AML-193 (cell line): ENCODE measurements around the gene CCDC106.

Source experiments
- DNase-seq, 2 experiments: peaks; one replicate each; lab custom pipeline; 2025; lab: John Stamatoyannopoulos, UW

CCDC106 gene

DNA sequence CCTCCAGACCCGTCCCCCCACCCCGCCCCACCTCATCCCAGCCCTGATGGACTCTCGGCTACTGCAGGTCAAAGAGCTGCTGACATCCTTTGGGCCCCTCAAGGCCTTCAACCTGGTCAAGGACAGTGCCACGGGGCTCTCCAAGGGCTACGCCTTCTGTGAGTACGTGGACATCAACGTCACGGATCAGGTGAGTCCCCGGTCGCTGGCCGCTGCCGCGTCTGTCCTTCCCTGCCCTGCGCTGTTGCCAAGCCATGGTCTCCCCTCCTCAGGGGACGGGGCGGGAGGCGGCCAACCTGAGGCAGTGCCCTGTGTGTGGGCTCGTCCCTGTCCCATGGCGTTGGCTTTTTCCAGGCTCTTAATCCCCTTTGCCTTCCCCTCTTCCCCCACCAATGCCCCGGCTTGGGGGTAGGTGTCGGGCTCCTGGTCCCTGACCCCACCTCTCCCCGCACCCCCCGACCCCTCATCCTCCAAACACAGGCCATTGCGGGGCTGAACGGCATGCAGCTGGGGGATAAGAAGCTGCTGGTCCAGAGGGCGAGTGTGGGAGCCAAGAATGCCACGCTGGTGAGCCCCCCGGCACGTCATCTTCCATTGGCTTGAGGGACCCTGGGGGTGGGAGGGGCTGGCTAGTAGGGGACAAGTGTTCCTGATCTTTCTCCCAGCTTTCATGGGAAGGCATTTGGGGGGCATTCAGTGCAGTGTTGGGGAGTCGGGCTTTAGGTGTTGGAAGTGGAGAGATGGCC, 20.8 kb downstream of the CCDC106 start:
- DNase-seq: no peak

DNA sequence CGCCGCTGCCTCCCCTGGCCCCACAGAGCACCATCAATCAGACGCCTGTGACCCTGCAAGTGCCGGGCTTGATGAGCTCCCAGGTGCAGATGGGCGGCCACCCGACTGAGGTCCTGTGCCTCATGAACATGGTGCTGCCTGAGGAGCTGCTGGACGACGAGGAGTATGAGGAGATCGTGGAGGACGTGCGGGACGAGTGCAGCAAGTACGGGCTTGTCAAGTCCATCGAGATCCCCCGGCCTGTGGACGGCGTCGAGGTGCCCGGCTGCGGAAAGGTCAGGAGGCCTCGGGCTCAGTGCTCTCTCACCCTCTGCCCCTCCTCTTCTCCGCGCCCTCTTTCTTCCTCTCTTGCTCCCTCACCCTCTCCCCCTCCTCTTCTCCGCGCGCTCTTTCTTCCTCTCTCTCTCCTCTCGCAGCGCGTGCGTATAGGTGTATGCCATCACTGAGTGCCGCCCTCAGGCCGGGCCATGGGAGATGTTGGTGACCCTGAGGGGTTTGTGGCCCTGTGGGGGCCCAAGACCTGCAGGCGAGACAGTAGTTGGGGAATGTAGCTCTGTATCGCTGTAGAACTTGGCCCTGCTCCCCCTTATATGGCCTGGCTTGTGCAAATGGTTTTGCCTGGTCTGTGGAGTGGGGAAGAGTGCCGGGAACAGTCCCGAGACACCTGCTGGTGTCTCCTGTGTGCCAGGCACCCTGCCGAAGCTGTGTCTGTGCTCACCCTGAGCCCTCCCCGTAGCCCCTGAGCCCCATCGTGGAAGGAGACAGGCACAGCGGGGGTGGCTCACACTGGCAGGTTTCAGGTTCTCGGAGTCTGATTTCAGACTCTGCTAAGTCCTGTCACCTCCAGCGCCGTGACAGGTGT, 21.6 kb downstream of the CCDC106 start:
- DNase-seq: no peak

DNA sequence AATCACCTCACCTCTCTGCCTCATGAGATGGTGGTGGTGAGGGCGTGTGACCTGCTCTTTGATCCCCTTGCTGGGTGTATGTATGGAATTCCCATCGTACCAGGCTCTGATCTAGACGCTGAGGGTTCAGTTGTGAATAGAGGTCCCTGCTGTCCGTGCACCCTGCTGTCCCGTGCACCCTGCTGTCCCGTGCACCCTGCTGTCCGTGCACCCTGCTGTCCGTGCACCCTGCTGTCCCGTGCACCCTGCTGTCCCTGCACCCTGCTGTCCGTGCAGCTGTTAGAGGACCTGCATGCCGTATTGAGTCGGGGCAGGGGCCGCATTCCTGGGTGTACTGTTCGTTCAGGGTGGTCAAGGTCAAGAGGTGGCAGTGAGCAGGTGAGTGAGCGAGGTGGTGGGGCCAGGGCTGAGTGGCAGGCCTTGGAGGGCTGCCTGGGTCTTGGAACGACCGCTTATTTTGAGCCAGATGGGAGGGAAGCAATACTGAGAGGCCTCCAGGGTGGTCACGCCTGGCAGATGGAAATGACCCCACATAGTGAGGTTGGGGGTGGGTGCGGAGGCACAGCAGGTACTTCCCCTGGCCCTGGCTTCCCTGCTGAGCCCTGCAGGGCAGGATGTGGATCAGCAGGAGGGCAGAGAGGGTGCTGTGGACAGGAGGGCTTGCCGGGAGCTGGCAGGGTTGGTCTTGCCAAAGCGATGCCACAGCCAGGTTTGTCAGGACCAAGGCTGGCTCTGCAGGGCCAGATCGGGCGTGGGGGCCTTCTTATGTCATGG, 22.5 kb downstream of the CCDC106 start:
- DNase-seq: no peak

DNA sequence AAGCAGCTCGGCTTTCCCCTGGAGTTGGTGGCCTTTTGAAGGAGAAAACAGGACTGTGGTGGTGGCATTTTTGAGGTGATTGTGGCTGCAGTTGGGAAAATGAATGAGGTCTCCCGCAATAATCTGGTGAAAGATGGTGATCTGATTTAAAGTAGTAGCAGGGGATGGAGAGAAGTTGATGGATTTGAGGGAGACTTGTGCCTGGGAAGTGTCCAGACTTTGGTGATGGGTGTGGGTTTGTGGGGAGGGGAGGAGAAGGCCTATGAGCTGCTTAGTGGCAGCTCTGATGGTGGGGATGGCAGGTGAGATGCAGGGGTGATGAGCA, 23.0 kb downstream of the CCDC106 start:
- DNase-seq: no peak

DNA sequence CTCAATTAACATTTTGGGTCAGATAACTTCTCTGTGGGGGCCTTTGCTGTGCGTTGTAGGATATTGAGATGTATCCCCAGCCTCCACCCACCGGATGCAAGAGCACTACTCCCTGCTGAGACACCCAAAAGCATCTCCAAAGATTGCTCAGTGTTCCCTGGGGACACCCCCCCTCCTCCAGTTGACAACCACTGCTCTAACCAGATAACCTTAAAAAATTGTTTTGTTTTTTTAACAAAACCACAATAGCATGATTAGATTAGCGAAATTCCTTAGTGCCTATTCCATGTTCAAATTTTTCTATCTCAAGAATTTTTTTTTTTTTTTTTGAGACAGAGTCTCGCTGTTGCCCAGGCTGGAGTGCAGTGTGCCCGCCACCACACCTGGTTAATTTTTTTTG, 24.4 kb downstream of the CCDC106 start:
- no peak for DNase-seq

DNA sequence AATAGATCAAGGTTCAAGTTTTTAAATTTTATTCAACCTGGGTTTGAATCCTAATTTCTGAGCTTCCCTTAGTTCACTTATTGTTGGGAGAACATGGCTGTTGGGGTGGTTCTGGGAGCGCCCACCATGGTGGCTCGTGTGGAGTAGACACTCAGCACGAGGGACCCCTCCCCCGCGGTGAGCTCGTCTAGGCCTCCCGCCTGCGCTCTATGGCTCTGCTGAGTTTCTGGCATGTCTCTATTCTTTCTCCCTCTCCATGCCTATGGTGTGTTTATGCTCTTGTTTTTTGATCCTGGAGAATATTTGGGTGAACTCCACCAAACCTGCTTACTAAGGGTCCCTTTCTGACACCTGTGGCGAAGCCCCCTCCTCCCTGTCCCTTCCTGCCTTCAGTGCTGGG, 25.5 kb downstream of the CCDC106 start:
- no peak for DNase-seq

DNA sequence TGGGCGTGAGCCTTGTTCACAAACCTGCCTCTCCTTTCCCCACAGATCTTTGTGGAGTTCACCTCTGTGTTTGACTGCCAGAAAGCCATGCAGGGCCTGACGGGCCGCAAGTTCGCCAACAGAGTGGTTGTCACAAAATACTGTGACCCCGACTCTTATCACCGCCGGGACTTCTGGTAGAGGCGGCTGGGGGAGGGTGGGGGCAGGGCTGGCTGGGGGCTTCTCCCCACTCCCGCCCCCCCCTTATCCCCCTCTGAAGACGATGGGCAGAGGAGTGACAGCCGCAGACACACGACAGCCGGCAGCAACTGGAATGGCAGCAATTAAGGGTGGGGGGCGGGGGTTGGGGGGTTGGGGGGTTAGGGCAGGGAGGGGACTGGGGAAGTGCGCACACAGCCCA, 25.9 kb downstream of the CCDC106 start:
- no peak for DNase-seq

DNA sequence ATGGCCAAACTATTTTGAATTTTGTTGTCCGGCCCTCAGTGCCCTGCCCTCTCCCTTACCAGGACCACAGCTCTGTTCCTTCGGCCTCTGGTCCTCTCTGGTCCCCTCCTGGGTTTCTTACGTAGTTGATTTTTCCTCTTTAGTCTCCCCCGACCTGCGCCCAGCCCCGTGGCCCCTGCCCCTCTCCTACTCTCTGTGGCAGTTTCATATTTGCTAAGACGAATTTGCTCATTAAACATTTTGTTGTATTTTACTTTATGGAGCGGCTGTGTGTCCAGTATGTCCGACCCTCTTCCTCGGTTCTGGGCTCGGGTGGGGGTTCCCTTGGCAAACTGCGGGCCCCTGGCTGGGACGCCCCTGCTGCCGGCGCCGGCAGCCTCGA, 26.4 kb downstream of the CCDC106 start:
- no peak for DNase-seq

DNA sequence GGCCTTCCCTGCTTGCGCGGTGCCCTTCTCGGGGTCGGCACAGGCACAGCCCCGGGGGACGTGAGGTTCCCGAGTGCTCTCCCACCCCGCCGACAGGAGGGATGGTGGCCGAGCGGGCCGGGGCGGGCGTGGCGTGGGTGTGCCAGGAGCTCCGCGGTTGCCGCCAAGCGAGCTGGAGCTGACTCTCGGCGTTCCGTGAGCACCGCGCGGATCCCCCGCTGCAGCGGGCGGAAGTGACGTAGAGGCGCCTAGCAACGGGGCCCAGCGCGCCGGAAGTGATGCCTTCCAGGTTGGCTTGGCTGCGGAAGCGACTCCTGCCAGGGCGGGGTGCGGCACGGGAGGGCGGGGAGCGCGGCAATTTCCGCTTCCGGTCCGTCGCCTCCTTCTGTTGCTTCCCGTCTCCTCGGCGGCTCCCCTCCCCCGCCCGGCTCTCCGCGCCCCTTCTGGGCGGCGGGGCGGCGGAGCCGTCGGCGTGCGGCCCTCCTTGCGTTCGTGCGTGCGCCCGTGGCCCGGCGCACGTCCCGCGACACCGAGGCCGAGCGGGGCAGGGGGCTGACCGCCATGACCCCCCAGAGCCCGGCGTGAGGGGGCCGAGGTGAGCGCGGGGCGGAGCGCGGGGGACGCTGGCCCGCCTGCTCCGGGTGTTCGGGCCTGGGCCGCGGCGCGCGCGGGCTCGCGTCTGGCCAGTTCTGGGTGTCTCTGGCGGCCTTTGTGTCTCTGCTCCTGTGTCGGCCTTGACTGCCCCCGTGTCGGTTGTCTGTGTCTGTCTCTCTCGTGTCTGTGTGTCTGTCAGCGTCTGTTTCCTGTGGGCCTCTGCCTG, 27.0 kb downstream of the CCDC106 start, which contains the start of gene EPN1:
Gene EPN1 (plus strand): TSS at position 386 of the 820 bp plus-strand sequence. CDS start 3,402 bp downstream, outside the sequence.
- peak; percentile 80 to 88 for DNase-seq

DNA sequence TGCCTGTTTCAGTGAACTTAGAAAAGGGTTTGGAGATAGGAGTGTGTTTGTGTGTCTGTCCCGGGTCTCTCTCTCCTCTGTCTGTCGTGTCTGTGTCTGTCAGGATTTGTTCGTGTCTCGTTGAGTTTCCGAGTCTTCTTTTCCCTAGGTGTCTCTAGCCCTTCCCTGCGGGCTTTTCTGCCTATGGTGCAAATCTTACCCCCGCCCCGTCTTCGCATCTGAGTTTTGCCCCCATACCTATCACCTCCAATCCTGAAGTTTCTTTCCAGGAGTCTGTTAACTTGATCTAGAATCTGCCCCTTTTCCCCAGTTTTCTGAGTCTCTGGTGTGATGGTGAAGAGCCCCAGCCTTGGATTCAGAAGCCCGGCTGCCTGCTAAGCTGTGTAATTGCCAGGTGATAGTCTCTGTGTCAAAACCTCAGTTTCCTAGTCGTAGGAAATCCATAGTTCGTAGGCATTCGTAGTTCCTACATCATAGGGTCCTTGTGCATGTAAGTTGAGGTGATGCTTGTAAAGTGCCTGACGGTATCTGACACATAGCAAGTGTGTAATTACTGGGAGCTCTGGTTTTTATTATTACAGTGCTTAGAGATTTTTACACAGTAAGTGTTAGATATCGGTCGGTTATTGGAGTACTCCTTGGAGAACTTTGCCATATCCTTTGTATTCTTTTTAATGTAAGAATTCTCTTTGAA, 27.8 kb downstream of the CCDC106 start:
- DNase-seq: no peak

DNA sequence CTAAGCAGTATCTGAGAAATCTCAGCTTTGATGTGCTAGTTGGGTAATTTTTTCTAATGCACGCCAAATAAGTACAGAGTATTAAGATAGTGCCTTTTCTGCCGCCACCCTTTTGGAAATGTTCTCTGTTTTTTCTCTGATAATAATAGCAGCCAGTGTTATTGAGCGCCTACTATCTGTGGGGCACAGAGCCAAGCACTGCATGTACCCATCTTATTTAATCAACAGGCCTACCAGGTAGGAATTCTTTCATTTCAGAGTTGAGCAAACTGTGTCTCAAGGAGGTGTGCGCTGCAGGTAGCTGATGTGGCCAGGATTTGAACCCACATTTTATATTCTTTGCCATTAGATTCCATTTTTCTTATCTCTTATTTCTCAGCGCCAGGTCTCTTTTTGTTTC, 28.4 kb downstream of the CCDC106 start:
- DNase-seq: no peak

DNA sequence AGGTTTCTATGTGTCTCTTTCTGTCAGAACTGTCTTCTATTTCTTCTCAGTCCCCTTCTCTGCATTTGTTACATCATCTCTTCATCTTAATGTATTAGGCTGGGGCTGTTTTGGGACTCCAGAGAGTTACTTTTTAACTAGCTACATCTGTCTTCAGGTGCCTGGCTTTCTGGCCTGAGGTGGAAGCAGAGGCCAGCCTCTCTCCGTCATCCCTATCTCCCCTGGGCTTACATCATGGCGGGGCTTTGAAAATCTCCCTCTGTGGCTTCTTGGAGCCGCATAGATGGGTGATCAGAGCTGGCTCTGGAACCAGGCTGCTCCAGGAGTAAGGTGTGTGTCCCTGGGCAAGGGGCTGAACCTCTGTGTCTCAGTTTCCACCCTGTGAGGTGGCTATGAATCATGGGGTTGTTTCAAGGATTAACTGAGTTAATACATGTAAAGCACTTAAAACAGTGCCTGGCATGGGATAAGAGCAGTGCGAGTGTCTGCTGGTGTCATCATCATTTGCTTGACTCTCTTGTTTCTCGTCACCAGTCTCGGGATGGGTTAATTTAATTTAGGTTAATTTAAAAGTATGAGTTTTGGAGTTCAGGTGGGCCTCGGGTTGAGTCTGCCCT, 29.0 kb downstream of the CCDC106 start:
- DNase-seq: no peak

DNA sequence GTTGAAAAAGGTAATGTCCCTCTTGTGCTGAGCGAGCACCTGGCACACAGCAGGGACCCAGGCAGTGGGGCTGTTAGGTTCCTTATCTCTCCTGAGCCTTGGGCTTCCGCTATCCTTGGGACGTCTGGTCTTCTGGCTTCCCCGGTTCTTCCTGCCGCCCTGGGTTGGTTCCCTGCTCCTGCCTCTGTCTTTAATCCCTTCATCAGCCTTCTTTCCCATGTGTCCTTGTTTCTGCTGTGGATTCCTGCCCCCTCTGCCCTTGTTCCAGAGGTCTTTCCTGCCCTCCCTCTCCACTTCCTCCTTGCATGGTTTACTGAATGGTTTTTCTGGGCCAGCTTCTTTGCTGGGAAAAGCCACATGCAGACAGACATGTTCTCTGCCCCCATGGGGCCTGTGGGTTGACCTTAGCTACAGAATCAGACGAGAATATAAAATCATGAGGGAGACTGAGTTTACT, 29.6 kb downstream of the CCDC106 start:
- DNase-seq: no peak

DNA sequence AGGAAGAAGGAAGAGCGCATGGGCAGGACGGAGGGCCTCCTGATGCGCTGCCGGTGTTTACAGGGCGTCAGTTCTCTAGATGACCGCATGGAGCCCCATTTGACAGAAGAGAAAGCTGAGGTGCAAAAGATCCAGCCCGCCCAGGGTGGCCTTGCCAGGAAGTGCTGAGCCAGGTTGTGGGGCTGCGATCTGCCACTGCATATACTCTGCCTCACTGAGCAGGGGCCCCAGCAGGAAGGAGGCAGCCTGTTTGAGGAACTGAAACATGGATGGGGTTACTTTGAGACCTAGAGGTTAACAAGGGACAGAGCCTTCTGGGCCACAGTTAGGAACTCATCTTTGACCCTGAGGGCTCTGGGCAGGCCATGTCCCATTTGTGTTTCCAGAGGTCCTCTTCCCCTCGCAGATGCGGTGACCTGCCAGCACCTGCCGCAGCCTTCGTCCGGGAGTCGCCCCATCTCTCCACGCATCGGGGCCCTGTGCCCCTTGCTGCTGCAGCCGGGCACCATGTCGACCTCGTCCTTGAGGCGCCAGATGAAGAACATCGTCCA, 30.2 kb downstream of the CCDC106 start:
- no peak for DNase-seq

DNA sequence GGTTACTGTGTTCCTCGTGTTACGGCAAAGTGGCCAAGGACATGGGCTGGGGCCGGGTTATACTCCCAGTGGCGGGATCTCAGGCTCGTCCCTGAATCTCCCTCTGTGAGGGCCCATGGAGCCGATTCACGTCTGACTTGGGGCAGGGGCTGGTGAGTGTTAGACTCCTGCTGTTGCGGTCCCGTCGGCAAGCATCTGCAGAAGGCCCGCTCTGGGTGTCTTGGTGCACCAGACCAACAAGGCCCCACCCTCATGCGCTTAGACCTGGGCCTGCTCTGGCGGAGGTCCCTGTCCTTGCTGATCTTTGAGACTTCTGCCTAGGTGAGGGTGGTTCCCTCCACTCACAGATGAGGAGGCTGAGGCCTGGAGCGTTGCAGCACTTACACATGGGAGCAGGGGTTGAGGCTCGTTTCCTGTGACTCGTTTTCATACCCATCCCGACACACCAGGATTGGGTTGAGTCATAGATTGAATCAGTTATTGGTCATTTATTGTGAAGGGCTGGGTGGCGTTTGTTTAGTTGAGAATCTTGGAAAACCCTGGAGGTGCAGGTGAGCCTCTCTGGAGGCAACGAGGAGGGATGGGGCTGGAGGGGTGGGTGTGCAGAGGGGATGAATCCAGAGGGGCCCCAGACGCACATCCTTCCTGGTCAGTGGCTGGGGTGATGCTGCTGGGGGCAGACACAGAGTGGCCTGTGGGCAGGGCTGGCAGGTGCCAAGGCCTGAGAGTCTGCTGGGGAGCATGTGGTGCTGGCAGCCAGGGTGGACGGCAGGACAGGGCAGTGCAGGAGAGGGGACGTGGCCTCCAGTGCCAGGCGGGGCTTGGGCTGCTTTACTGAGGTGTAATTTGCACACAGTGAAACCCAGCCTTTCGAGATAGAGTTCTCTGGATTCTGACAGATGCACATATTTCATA, 31.6 kb downstream of the CCDC106 start:
- DNase-seq: no peak

DNA sequence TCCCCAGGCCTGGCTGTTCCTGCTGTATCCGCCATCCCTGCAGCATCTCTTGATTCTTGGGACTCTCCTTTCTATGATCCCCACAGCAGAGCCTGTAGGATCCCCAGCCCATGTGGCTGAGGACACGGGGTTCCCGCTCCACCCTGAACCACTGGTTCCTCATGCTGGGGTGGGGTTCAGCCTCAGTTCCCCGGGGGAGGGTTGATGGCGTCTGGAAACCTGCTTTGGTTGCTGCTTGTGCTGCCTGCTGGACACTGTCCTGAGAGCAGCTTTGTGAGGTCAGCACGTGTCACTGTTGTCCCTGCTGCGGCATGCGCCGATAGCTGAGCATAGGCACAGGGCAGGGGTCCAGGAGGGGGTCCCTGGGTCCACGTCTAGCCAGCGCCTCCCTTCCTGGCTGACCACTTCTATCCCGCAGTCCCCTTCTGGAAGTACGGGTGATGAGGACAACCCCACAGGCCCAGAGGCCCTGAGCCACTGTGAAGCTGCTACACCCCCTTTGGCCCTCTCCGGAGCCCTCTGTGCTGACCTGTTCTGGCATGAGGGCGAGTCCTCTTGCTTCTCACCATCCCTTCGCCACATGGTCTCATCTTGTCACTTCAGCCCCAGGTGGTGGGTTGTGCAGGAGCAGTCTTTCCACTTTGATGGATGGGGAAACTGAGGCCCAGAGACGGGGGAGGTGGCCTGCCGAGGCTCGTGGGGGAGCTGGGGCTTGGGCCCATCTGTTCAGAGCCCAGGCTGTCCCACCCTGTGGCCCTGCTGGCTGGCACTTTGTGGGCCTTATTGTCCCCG, 32.5 kb downstream of the CCDC106 start:
- no peak for DNase-seq

DNA sequence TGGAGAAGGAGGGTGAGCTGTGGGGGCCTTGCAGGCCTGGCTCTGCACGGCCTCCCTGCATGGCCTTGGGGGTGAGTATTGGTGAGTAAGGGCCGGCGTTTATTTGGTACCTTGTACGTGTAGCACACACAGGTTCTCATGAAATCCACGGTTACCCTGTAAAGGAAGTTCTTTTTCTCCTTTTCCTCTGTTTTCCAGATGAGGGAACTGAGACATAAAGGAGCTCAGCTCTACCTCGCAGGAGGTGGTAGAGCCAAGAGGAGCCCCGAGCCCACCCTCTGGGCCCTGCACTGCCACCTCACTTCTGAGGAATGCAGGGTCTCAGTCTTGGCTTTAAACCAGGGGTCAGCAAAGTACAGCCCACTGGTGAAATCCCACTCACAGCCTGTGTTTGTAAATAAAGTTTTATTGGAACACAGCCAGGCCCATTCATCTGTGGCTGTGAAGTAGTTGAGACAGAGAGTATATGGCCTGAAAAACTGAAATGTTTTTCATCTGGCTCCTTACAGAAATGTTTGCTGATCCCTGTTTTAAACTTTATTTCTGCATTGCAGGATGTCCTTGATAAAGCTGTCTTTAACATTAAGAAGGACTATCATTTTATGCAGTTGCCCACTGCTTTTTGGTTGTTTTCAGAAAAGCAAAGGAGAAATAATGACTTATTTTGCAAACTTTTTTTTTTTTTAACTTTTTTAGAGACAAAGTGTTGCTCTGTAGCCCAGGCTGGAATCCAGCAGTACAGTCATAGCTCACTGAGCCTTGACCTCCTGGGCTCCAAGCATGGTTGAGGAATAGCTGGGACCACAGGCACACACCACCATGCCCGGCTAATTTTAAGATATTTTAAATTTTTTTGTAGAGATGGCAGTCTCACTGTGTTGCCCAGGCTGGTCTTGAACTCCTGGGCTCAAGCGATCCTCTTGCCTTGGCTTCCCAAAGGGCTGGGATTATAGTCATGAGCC, 33.4 kb downstream of the CCDC106 start:
- no peak for DNase-seq
